ENCODE results near the gene CCDC40.
A peak's percentile ranks its signal among the peaks of the same experiment; 100 is the strongest.

DNA sequence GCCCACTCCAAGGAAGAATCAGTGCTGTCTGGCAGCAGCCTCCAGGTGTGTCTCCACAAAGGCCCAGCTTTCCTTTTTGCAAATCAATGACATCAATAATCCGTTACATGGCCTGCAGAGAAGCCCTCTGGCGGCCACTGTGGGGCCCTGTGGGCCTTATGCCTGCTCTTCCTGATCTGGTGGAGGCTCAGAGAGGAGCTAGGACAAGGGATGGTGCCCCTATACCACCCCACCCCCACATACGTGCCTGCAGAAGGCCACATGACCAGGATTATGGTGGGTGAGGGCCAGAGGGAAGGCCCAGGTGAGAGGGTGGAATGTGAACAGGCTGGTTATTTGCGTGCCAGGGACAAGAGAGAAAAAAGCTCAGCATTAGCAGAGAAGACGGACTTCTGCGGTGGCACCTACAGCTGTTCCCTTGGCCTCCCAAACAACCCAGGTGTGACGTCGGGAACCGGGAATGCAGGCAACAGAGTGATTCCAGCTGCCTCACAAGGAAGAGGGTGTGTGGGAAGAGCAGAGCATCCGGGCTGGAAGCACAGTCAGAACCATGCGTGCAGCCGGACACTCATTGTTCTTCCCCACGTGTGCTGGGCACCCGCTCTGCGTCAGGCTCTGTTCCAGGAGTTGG, 88.0 kb downstream of the CCDC40 start:
- TF ChIP-seq, protein P1, sequence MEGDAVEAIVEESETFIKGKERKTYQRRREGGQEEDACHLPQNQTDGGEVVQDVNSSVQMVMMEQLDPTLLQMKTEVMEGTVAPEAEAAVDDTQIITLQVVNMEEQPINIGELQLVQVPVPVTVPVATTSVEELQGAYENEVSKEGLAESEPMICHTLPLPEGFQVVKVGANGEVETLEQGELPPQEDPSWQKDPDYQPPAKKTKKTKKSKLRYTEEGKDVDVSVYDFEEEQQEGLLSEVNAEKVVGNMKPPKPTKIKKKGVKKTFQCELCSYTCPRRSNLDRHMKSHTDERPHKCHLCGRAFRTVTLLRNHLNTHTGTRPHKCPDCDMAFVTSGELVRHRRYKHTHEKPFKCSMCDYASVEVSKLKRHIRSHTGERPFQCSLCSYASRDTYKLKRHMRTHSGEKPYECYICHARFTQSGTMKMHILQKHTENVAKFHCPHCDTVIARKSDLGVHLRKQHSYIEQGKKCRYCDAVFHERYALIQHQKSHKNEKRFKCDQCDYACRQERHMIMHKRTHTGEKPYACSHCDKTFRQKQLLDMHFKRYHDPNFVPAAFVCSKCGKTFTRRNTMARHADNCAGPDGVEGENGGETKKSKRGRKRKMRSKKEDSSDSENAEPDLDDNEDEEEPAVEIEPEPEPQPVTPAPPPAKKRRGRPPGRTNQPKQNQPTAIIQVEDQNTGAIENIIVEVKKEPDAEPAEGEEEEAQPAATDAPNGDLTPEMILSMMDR (IDR thresholded peaks at IDR 0.05) = peak in 4 of 7 experiments; percentile 9 to 32 (median 17)
- TF ChIP-seq POLR2A (IDR thresholded peaks at IDR 0.05) (no peak), POLR2AphosphoS5 (IDR thresholded peaks at IDR 0.05) (no peak)

Measured in stomach (tissue), 4 donors.